ENCODE measurements around the gene SUCLG2. TPM values are rescaled to one million over a fixed set of nuclear protein-coding genes. Genes with fewer than 3 reads are reported as not detected.

SUCLG2 gene
- total RNA-seq, 4 donors from 2014 or later = 54.4 to 81.4 (median 59.6) TPM

GRCh38 chr3:67564973-67565372 is 89.4 kb downstream of the SUCLG2 start:
- no peak for TF ChIP-seq CTCF (IDR thresholded peaks at IDR 0.05; ENCODE audit: low read depth)

- no peak for TF ChIP-seq CTCF (IDR thresholded peaks at IDR 0.05; ENCODE audit: low read depth)
These were observed 90.4 kb downstream of the SUCLG2 start for GRCh38 chr3:67564008-67564407.

- no peak for TF ChIP-seq CTCF (IDR thresholded peaks at IDR 0.05; ENCODE audit: low read depth)
These were observed 92.6 kb downstream of the SUCLG2 start for GRCh38 chr3:67561667-67562394.

- TF ChIP-seq CTCF (IDR thresholded peaks at IDR 0.05; ENCODE audit: low read depth) = no peak
These were observed 93.1 kb downstream of the SUCLG2 start for GRCh38 chr3:67561266-67561665.

- no peak for TF ChIP-seq CTCF (IDR thresholded peaks at IDR 0.05; ENCODE audit: low read depth)
These were observed 95.3 kb downstream of the SUCLG2 start for GRCh38 chr3:67559029-67559605.

- TF ChIP-seq CTCF (IDR thresholded peaks at IDR 0.05; ENCODE audit: low read depth) = no peak
These were observed 96.0 kb downstream of the SUCLG2 start for GRCh38 chr3:67558426-67558825.

GRCh38 chr3:67557848-67558355 is 96.5 kb downstream of the SUCLG2 start:
- no peak for TF ChIP-seq CTCF (IDR thresholded peaks at IDR 0.05; ENCODE audit: low read depth)
